Body of pancreas (tissue), 4 donors: ENCODE measurements around the gene BCAM.

ENCODE experiments used
- POLR2A ChIP-seq, 3 donors: fragments of 450-650 bp; IDR thresholded peaks; one replicate each; pipeline ENCODE4 v1.6.1; 2016; ENCODE audit warnings: antibody characterized with exemption in 3 of 3, mild to moderate bottlenecking in 2 of 3
- TF ChIP-seq, protein P1 (sequence below), 7 experiments: fragments of 450-650 bp in 4 of 7; fragments of 200-600 bp in 3 of 7; sonication (generic) in 3 of 7; IDR thresholded peaks; one replicate each; pipeline ENCODE4 v1.5.1; 2016 to 2019; ENCODE audit warnings: antibody characterized with exemption in 7 of 7

DNA sequence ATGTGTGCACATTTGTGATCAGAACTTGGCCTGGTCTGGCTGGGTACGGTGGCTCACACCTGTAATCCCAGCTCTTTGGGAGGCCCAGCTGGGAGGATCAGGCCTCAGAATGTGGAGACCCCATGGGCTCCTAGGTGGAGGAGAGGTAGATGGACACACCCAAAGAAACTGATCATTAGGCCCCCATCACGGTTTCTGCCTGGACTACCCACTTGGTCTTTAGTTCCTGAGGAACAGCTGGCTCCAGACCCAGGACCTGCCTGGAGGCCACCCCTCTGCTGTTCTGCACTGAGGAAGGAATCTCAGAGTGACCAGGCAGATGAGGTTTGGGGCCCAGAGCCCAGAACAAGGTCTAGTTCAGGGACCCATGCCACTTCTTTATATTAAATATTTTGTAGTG is 29.8 kb upstream of the BCAM start:
- TF ChIP-seq, protein P1, sequence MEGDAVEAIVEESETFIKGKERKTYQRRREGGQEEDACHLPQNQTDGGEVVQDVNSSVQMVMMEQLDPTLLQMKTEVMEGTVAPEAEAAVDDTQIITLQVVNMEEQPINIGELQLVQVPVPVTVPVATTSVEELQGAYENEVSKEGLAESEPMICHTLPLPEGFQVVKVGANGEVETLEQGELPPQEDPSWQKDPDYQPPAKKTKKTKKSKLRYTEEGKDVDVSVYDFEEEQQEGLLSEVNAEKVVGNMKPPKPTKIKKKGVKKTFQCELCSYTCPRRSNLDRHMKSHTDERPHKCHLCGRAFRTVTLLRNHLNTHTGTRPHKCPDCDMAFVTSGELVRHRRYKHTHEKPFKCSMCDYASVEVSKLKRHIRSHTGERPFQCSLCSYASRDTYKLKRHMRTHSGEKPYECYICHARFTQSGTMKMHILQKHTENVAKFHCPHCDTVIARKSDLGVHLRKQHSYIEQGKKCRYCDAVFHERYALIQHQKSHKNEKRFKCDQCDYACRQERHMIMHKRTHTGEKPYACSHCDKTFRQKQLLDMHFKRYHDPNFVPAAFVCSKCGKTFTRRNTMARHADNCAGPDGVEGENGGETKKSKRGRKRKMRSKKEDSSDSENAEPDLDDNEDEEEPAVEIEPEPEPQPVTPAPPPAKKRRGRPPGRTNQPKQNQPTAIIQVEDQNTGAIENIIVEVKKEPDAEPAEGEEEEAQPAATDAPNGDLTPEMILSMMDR (IDR thresholded peaks at IDR 0.05): no peak
- no peak for TF ChIP-seq POLR2A (IDR thresholded peaks at IDR 0.05)
